ENCODE data around the gene ZSWIM5.

DNA sequence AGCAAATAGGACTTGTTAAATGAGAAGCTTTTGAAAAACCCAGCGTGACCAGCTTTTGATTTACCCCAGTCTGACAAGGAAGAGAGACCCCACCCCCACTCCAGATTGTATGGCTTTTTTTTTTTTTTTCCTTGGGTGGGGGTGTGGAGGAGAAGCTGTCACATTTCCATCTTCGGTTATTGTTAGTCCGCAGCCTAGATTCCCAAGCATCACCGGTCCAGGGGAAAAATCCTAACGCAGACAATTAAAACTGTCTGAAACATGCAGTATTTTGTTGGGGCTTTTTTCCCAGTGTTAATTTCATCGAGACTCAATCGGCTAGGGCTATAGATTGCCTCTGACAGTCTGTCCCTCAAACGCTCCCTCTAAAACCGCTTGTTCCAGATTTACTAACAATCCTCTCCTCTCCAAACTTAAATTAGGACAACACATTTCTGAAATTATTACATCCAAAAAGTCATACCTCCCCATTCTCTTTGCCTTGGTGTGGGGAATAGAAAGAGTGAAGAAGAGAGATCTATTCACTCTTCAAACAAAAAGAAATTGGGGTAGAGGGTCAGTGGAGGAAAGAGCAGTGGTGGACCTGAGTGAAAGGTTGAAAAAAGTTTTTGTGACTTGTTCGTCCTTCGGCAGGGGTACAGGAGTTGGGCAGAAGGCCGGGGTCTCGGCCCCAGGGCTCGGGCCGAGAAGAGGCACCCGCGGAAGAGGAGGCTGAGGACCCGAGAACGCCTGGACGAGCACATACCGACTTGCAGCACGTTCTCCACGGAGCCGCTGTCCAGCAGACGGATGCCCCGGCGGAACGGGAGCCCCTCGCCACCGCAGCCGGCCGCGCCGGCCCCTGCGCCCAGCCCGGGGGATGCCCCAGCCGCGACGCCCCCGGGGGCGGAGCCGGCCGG is 1.1 kb downstream of the ZSWIM5 start:
- no peak for TF ChIP-seq JUND (IDR thresholded peaks at IDR 0.05; ENCODE audit: low read length)
- peak; percentile 37 for TF ChIP-seq EZH2 (IDR thresholded peaks at IDR 0.05; ENCODE audit: low read depth, low read length, severe bottlenecking)
- no peak for TF ChIP-seq CTCF (IDR thresholded peaks at IDR 0.05; ENCODE audit: control extremely low read depth in 1 of 3, insufficient read depth in 1 of 3, low read depth in 1 of 3, low read length in 3 of 3)
- TF ChIP-seq, protein P1, sequence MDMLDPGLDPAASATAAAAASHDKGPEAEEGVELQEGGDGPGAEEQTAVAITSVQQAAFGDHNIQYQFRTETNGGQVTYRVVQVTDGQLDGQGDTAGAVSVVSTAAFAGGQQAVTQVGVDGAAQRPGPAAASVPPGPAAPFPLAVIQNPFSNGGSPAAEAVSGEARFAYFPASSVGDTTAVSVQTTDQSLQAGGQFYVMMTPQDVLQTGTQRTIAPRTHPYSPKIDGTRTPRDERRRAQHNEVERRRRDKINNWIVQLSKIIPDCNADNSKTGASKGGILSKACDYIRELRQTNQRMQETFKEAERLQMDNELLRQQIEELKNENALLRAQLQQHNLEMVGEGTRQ (IDR thresholded peaks at IDR 0.05; ENCODE audit: low read length), result no peak
- TF ChIP-seq SIN3A (conservative IDR thresholded peaks at IDR 0.05 in 1 of 2, IDR thresholded peaks at IDR 0.05 in 1 of 2; ENCODE audit: low read depth in 1 of 2, low read length in 2 of 2), result peak in 1 of 2 experiments; percentile 47; a peak in 2 of 4 replicates
- TF ChIP-seq JUN (IDR thresholded peaks at IDR 0.05; ENCODE audit: low read depth, low read length), result no peak
- no peak for TF ChIP-seq TCF12 (IDR thresholded peaks at IDR 0.05; ENCODE audit: low read depth, low read length)
- TF ChIP-seq RXRA (IDR thresholded peaks at IDR 0.05; ENCODE audit: insufficient read depth, low read depth, low read length), result no peak
- no peak for TF ChIP-seq EP300 (IDR thresholded peaks at IDR 0.05; ENCODE audit: borderline replicate concordance in 1 of 2, low read depth in 2 of 2, low read length in 2 of 2)
- TF ChIP-seq GABPA (IDR thresholded peaks at IDR 0.05; ENCODE audit: borderline replicate concordance, insufficient read depth, low read length), result no peak
- TF ChIP-seq BRCA1 (IDR thresholded peaks at IDR 0.05; ENCODE audit: low read depth, low read length), result no peak
- TF ChIP-seq, protein P2, sequence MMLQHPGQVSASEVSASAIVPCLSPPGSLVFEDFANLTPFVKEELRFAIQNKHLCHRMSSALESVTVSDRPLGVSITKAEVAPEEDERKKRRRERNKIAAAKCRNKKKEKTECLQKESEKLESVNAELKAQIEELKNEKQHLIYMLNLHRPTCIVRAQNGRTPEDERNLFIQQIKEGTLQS (IDR thresholded peaks at IDR 0.05; ENCODE audit: insufficient read depth, low read depth, low read length), result no peak
- no peak for TF ChIP-seq CHD2 (IDR thresholded peaks at IDR 0.05; ENCODE audit: low read length)
